ENCODE results near the gene TMEM150A.
A peak's percentile ranks its signal among the peaks of the same experiment; 100 is the strongest.
"Not testable (repeated sequence)": the region's sequence is repeated elsewhere in the genome, so short reads cannot be mapped to it uniquely, and the experiment has no call there.

TMEM150A gene

GRCh38 chr2:85564144-85564563 is 38.3 kb downstream of the TMEM150A start:
- DNase-seq (ENCODE audit: low read depth): no peak

GRCh38 chr2:85561280-85562212 is 41.0 kb downstream of the TMEM150A start, which contains the start of gene GGCX:
Gene GGCX, minus strand, starts transcription at chr2:85561493. Its CDS starts 65 bp downstream, at chr2:85561428.
- DNase-seq (ENCODE audit: low read depth): peak; percentile 92

- DNase-seq (ENCODE audit: low read depth): no peak
Observed at GRCh38 chr2:85560812-85561279, 41.7 kb downstream of the TMEM150A start.

GRCh38 chr2:85560403-85560726 is 42.1 kb downstream of the TMEM150A start:
- not testable (repeated sequence) for DNase-seq (ENCODE audit: low read depth)

GRCh38 chr2:85558160-85558559 is 44.3 kb downstream of the TMEM150A start:
- no peak for DNase-seq (ENCODE audit: low read depth)

- no peak for DNase-seq (ENCODE audit: low read depth)
Observed at GRCh38 chr2:85557130-85557529, 45.4 kb downstream of the TMEM150A start.

- DNase-seq (ENCODE audit: low read depth): no peak
Observed at GRCh38 chr2:85554980-85555612, 47.4 kb downstream of the TMEM150A start.

GRCh38 chr2:85553184-85553583 is 49.3 kb downstream of the TMEM150A start:
- DNase-seq (ENCODE audit: low read depth): no peak

- DNase-seq (ENCODE audit: low read depth): peak; percentile 87
Observed at GRCh38 chr2:85551698-85552678, 50.5 kb downstream of the TMEM150A start.

GRCh38 chr2:85550486-85550885 is 52.0 kb downstream of the TMEM150A start:
- DNase-seq (ENCODE audit: low read depth): no peak

- DNase-seq (ENCODE audit: low read depth): no peak
Observed at GRCh38 chr2:85549826-85550225, 52.7 kb downstream of the TMEM150A start.

- no peak for DNase-seq (ENCODE audit: low read depth)
Observed at GRCh38 chr2:85549095-85549494, 53.4 kb downstream of the TMEM150A start.

GRCh38 chr2:85548608-85548900 is 53.9 kb downstream of the TMEM150A start:
- no peak for DNase-seq (ENCODE audit: low read depth)

Measured in stimulated activated CD8-positive, alpha-beta memory T cell treated with anti-CD3 and anti-CD28 coated beads, Interleukin-15, amount 100 ng/mL, for 1 hour (primary cell).